NT2/D1 (cell line): Measurements from ENCODE around the gene NFIL3.

ENCODE experiments used
- DNase-seq: peaks from one replicate; pipeline ENCODE4 v3.0.0-alpha.2; 2011; ENCODE audit warnings: low read depth, low spot score
- H3K27me3 ChIP-seq: 2 replicates; pipeline ENCODE4 v1.6.0; 2011; ENCODE audit warnings: mild to moderate bottlenecking; ENCODE audit not compliant: insufficient read length, insufficient read depth
- H3K36me3 ChIP-seq: 2 replicates; pipeline ENCODE4 v1.6.1; 2011; ENCODE audit warnings: mild to moderate bottlenecking, low read length, mixed read lengths; ENCODE audit not compliant: insufficient read depth, insufficient read length
- H3K4me1 ChIP-seq: 2 replicates; pipeline ENCODE4 v1.5.1; 2011; ENCODE audit not compliant: insufficient read depth, insufficient read length
- H3K4me3 ChIP-seq: 2 replicates; pipeline ENCODE4 v1.5.1; 2011; ENCODE audit warnings: low read depth; ENCODE audit not compliant: insufficient read length
- H3K9ac ChIP-seq: 2 replicates; pipeline ENCODE4 v1.6.0; 2011; ENCODE audit warnings: low read depth; ENCODE audit not compliant: insufficient read length
- H3K9me3 ChIP-seq: 2 replicates; pipeline ENCODE4 v1.5.1; 2011; ENCODE audit warnings: mild to moderate bottlenecking, low read length; ENCODE audit not compliant: insufficient read depth
- SUZ12 ChIP-seq: IDR thresholded peaks from 2 replicates; pipeline ENCODE4 v1.6.1; 2011; ENCODE audit not compliant: insufficient read length, insufficient read depth; ENCODE audit errors: extremely low read depth
- YY1 ChIP-seq: IDR thresholded peaks from 2 replicates; pipeline ENCODE4 v1.6.1; 2011; ENCODE audit not compliant: insufficient read length, insufficient read depth
- ZNF274 ChIP-seq: IDR thresholded peaks from 2 replicates; pipeline ENCODE4 v1.6.1; 2011; ENCODE audit warnings: mild to moderate bottlenecking, low read depth, low read length

NFIL3 gene

DNA sequence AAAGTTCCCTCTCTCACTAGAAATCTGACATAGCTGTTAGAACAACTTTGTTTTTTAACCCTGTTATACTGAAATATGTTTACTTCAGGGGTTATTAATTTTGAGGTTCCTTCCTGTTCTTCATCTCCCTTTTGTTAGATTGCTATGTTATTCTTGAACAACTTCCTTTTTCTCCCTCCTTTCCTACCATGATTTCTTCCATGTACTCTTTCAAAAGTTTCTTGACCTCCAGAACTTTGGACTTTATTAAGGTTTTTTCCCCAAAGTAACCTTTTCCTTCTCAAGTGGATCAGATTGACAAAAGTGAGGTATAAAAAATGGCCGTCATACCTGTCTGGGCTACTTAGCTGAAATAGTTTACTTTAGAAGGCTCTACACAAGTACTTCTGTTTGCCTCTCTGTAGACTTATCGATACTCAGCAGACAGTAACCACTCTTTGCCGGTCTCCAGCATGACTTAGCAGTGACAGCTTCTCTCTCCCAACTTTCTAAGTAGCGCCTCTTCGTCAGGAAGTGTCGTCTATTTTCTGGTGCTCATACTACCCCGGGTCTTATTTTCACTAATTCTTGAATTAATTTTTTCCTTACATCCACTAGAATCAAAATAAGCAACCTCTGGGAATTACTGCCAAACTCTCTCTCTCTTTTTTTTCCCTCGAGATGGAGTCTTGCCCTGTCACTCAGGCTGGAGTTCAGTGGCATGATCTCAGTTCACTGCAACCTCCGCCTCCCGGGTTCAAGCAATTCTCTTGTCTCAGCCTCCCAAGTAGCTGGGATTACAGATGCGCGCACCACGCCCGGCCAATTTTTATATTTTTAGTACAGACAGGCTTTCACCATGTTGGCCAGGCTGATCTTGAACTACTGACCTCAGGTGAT is 19.7 kb downstream of the NFIL3 start:
- Histone ChIP-seq H3K4me3 (no peak overlapping the region), H3K9me3 (no peaks in the 10 kb centered on the region), H3K4me1 (no peaks in the 10 kb centered on the region), H3K9ac (no peak overlapping the region), H3K27me3 (no peaks in the 10 kb centered on the region), H3K36me3 (peaks cover under 1% of the 10 kb centered on the region)
- TF ChIP-seq SUZ12 (no peak), ZNF274 (no peak), YY1 (no peak)
- DNase-seq: no peak

DNA sequence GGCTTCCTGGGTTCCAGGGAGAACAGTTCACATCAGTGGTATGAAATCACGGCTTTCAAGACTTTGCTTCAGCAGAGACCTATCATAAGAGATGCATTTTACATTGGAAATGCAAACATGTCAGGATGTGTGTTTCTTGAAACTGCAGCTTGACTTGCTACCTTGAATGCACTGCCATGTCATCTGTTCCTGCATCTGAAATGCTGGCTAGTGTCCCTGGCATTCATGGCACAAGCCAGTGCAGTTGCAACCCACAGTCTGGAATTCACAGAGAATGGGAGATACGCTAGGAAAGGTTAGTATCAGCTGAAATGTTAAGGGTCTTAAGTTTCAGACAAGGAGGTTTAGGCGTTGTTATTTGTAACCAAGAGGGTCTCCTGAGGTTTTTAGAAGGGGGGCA is 24.7 kb downstream of the NFIL3 start:
- Histone ChIP-seq H3K27me3 (no peaks in the 10 kb centered on the region), H3K4me3 (no peak overlapping the region), H3K4me1 (no peaks in the 10 kb centered on the region), H3K9ac (no peak overlapping the region), H3K36me3 (no peaks in the 10 kb centered on the region), H3K9me3 (no peaks in the 10 kb centered on the region)
- no peak for TF ChIP-seq SUZ12
- TF ChIP-seq ZNF274: no peak
- no peak for TF ChIP-seq YY1
- no peak for DNase-seq

DNA sequence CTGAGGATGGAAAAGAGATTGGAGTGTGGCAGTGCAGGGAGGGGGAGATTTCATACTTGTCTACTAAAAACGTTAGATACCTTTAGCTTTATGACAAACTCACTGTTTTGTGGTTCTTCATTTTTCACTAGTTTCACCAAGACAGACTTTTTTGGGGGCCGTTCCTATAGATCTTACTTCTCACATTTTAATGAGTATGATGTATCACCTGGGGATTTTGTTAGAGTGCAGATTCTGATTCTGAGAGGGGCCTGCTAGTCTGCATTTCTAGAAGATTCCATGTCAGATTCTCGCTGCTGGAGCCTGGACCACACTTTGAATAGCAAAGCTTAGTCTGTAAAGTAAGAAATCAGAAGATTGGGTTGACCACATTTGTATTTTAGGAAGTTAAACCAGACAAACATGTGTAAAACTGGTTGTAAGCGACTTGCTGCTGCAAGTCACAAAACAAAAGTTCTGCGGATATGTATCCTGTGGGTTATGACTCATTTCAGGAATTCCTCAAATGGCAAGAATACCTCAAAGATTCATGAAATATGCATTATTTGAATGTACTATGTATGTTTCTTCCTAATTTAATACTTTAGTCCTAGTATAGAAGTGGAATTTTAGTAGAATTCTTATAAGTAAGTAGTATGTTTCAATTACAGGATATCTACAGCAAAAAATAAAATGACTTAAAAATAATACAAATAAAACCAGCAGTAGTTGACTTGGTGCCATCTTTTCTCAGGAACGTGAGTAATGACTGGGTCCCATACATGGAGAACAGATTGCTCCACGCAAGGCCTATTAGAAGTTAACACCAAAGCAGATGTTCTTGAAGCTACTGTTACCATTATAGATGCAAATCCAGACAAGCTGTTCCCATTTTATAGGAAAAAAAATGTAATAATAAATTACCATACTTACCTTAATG is 27.8 kb downstream of the NFIL3 start:
- Histone ChIP-seq H3K4me1 (no peaks in the 10 kb centered on the region), H3K9ac (no peak overlapping the region), H3K36me3 (no peaks in the 10 kb centered on the region), H3K9me3 (no peaks in the 10 kb centered on the region), H3K4me3 (no peak overlapping the region), H3K27me3 (no peaks in the 10 kb centered on the region)
- TF ChIP-seq YY1 (no peak), ZNF274 (no peak), SUZ12 (no peak)
- DNase-seq: no peak

DNA sequence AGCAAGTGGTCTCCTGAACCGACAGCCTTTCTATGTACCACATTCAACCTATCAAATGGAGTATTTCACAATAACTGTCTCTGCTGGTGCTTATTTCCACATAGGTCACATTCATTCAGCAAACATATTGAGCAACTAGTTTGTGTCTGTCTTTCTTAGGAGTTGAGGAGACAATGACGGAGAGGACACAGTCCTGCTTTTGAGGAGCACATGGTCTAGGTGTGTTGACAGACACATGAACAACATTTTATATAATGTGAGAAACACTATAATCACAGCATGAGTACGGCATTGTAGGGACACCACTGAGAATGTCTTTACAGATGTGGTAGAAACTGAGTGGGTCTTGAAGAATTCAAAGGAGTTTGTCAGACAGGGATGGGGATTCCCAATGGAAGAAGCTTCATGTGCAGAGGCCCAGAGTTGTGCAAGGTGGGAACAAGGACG is 28.5 kb downstream of the NFIL3 start:
- H3K9ac ChIP-seq: no peak overlapping the region
- no peaks in the 10 kb centered on the region for H3K9me3 ChIP-seq
- no peaks in the 10 kb centered on the region for H3K36me3 ChIP-seq
- H3K27me3 ChIP-seq: no peaks in the 10 kb centered on the region
- no peaks in the 10 kb centered on the region for H3K4me1 ChIP-seq
- no peak overlapping the region for H3K4me3 ChIP-seq
- TF ChIP-seq SUZ12 (no peak), YY1 (no peak), ZNF274 (no peak)
- DNase-seq: no peak

DNA sequence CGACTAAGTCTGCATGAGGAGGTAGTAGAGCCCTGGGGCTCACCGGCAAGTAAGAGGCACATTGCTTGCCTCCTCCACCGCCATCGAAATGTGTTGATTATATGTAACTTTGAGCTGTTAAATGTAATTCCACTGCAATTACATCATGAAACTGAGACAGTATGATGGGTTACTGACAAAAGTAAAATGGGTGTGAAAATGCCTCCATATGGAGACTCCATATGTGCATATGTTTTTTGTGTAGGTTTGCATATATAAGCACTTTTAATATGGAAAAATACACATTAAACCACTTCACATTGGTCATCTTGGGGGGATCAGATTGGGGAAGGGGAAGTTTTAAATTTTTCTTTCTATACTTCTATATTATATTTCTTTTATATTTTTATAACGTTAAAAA is 29.8 kb downstream of the NFIL3 start:
- DNase-seq: no peak
- no peaks in the 10 kb centered on the region for H3K9me3 ChIP-seq
- no peaks in the 10 kb centered on the region for H3K36me3 ChIP-seq
- no peak for TF ChIP-seq ZNF274
- no peak for TF ChIP-seq YY1
- TF ChIP-seq SUZ12: no peak
- H3K4me1 ChIP-seq: no peaks in the 10 kb centered on the region
- H3K27me3 ChIP-seq: no peaks in the 10 kb centered on the region
- H3K4me3 ChIP-seq: no peak overlapping the region
- H3K9ac ChIP-seq: no peak overlapping the region

GRCh38 chr9:91392435-91392834 is 31.2 kb downstream of the NFIL3 start:
- H3K4me1 ChIP-seq: no peaks in the 10 kb centered on the region
- no peaks in the 10 kb centered on the region for H3K27me3 ChIP-seq
- no peak overlapping the region for H3K9ac ChIP-seq
- H3K9me3 ChIP-seq: no peaks in the 10 kb centered on the region
- no peak overlapping the region for H3K4me3 ChIP-seq
- TF ChIP-seq YY1 (no peak), SUZ12 (no peak), ZNF274 (no peak)
- no peaks in the 10 kb centered on the region for H3K36me3 ChIP-seq
- no peak for DNase-seq

DNA sequence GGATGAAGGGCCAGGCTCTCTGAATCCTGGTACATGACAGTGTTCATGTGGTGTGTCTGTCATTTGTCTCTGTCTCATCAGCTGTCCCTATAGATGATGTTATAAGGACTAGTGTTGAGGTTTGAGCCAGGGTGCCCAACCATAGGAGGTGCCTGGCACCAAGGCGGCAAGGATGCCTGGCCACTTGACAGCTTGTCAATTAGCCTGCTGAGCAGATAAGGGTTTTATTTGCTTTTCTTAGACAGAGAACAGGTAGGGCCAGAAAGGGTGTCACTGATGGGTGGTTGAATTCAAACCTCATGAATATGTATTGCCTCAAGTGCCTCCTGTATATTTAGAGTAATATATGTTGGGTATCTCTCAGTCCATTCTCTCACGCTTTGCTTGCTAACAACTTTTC is 31.8 kb downstream of the NFIL3 start:
- no peaks in the 10 kb centered on the region for H3K36me3 ChIP-seq
- TF ChIP-seq YY1 (no peak), SUZ12 (no peak), ZNF274 (no peak)
- H3K9ac ChIP-seq: no peak overlapping the region
- H3K27me3 ChIP-seq: no peaks in the 10 kb centered on the region
- no peaks in the 10 kb centered on the region for H3K4me1 ChIP-seq
- no peaks in the 10 kb centered on the region for H3K9me3 ChIP-seq
- DNase-seq: no peak
- H3K4me3 ChIP-seq: no peak overlapping the region
